GM10266 (cell line): Measurements from ENCODE around the gene CHSY1.

ENCODE experiments used
- DNase-seq: peaks from one replicate; pipeline ENCODE4 v3.0.0; 2012; ENCODE audit errors: extremely low spot score
- TF ChIP-seq, protein P1 (sequence below): IDR thresholded peaks from 2 replicates; pipeline ENCODE4 v1.5.1; 2012; ENCODE audit warnings: mild to moderate bottlenecking, low read depth; ENCODE audit not compliant: control insufficient read depth, insufficient read depth; ENCODE audit errors: missing control alignments

Gene CHSY1

DNA sequence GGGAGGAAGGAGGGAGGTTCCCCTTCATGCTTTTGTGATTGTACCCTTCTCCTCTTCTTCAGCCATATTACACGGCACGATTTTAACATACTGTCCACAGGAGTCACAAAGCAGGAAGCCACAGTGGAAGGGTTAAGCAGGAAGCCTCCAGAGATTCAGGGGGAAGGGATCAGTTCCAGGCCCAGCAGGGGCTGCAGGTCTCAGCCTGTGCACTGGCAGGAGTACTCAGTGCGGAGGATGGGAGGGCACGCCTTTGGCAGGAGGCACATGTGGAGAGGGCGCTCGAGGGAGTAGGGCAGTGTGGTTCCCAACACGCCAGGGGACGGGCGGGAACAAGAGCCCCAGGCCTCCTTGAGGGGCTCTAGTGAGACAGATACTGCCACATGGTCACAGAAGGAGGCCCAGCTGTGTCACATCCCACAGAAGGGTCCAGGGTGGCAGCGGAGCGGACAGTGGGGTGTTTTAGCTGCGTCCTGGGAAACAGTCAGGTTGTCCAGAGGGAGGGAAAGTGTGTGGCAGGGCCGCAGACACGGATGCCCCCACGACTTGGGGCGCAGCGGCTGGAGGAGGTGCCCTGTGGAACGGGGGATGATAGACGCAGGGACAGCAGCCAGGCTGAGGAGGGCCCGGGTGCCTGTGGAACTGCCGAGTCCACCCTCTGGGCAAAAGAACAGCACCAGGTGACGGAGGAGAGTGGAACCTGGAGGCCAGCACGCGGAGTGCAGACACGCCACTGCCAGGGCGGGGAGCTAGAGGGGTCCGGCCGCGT, 77.5 kb downstream of the CHSY1 start:
- TF ChIP-seq, protein P1, sequence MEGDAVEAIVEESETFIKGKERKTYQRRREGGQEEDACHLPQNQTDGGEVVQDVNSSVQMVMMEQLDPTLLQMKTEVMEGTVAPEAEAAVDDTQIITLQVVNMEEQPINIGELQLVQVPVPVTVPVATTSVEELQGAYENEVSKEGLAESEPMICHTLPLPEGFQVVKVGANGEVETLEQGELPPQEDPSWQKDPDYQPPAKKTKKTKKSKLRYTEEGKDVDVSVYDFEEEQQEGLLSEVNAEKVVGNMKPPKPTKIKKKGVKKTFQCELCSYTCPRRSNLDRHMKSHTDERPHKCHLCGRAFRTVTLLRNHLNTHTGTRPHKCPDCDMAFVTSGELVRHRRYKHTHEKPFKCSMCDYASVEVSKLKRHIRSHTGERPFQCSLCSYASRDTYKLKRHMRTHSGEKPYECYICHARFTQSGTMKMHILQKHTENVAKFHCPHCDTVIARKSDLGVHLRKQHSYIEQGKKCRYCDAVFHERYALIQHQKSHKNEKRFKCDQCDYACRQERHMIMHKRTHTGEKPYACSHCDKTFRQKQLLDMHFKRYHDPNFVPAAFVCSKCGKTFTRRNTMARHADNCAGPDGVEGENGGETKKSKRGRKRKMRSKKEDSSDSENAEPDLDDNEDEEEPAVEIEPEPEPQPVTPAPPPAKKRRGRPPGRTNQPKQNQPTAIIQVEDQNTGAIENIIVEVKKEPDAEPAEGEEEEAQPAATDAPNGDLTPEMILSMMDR = no peak
- DNase-seq = no peak

DNA sequence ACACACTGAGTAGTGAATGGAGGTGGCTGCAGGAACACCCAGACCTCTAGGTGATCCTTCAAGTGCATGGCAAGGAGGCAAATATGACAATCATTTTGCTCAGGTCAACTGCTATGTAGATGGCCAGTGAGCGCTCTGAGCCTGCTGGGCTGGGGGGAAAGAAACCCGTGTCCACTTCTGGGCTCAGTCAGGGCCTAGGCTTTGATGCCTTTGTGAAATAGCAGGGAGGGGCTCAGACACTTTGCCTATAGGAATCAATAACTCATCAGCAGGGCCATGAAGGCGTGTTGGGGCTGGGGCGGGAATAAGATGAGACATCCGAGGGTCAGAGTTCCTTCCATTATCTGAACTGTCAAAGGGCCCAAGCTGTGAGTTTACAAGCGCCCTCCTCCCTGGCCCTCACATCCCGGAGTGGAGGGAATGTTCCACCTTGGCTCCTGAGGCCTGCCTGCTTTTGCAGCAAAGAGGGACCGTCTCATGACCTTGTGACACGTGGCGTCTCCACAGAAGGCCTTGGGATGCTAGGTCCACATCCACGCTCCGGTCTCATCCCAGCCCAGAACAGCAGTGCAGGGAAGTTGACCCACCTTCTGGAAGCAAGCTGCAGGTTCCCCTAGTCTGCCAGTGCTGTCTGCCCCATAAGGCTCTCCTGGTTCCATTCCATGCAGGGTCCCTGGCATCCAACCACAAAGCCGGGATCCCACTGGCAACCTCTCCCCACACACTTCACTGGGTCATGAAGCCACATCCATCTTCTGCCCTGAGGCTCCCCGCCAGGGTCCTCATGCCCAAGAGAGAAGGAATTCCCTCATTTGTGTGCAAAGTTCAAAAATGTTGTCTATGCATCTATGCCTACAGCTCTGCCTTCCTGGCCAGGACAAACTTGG, 78.4 kb downstream of the CHSY1 start:
- DNase-seq = no peak

DNA sequence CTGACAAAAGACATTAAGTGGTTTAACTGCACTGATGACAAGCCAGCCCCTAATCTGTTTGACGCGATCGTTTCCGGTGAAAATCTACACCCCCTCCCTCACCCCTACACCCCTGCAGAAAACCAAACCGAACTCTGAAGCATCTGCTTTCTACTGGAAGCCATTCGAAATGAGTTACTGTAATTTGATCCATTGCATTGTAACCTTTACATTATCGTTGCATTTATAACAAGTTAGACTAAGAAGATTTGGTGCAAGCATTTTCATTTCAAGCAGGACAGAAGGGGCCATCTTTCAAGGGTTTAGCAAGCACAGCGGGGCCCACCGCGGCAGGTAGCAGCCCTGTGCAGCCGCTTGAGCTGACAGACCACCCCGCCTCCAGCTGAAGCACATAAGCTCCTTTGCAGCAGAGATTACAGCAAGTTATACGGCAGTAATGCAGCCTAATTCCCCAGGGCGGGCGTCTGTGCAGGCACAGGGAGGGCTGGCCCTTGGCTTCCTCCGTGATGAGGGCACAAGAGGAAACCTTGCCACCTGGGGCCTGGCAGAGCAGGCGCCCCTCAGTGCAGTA, 79.3 kb downstream of the CHSY1 start:
- DNase-seq = no peak
- TF ChIP-seq, protein P1 = no peak

More for the DNA sequence above, 78.4 kb downstream of the CHSY1 start:
- TF ChIP-seq, protein P1 = no peak

- DNase-seq = no peak
- TF ChIP-seq, protein P1 = no peak
Observed at GRCh38 chr15:101171954-101172353, 79.9 kb downstream of the CHSY1 start.

DNA sequence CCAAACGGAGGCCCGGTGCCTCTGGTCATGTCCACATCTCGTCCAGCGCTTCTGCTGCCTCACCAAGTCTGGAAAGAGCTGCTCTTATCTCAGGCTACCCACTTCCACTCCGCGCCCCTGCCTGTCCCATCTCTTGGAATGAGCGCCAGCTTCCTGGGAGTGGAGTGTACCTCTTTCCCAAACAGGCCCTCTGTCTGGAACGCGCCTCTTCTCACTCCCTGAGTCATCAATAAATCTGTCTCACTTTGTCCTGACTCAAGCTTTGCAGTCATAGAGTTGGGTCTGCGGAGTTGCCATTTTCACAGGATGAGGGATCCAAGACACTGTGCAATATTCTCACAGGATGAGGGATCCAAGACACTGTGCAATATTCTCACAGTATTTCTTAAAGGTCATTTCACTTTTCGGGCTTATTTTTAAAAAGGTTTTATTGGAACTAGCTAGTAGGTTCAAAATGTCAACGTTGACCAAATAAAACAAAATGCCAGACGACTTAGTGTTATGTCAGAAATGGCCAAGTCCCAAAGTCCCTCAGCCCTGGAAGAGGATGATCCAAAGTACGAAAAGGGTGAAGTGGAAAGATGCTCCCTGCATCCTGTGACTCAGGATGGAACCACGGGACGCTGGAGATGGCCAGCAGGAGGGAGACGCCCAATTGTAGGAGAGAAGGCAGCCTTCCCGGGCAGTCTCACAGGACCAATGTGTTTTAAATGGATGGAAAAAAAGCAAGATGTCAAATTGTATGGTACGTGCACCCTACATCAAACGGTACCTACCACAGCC, 81.1 kb downstream of the CHSY1 start:
- TF ChIP-seq, protein P1 = no peak
- DNase-seq = no peak

DNA sequence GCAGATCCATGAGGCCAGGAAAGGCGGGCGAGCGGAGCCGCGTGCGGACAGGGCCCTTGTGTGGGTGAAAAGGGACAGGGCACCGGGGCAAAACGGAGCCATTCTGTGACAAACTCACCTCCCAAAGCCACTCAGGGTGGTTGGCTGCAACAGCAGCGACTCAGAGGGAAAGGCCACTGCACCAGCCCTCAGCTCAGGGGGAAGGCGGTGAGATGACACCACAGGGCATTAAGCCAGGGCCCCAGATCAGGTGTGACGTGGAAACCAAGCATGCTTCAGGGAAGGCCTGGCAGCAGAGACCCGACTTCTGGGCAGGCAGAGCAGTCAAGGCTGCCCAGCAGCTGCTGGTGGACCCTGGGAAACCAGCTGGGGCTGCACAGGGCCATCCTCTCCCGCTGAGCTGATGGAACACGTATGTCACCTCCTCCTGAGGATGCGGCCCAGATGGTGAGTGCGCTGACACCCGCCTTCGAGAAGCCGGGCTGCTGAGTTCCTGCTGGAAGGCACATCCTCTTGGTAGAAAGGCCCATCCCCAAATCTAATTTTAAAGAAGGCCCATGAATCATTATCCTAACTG, 82.3 kb downstream of the CHSY1 start:
- no peak for DNase-seq
- TF ChIP-seq, protein P1 = no peak
